HFFc6 (cell line): ENCODE data around the gene DLG2. TPM values are rescaled to one million over a fixed set of nuclear protein-coding genes. Genes with fewer than 3 reads are reported as not detected.
"Not testable (repeated sequence)": the region's sequence is repeated elsewhere in the genome, so short reads cannot be mapped to it uniquely, and the experiment has no call there.

Source experiments
- DNase-seq: peaks from one replicate; pipeline ENCODE4 v3.0.0-alpha.2; 2018
- H3K27ac Mint-ChIP-seq: 2 replicates; pipeline ENCODE4 v1.8.0; 2020; ENCODE audit warnings: mild to moderate bottlenecking, mixed read lengths
- H3K27me3 Mint-ChIP-seq: 2 replicates; pipeline ENCODE4 v1.8.0; 2021; ENCODE audit warnings: mild to moderate bottlenecking, moderate library complexity, mixed read lengths; ENCODE audit not compliant: insufficient read depth
- H3K36me3 Mint-ChIP-seq: 2 replicates; pipeline ENCODE4 v1.8.0; 2021; ENCODE audit warnings: low read depth, mixed read lengths
- H3K4me1 Mint-ChIP-seq: 2 replicates; pipeline ENCODE4 v1.8.0; 2020; ENCODE audit warnings: low read depth, mixed read lengths
- H3K4me3 Mint-ChIP-seq: 2 replicates; pipeline ENCODE4 v1.8.0; 2020; ENCODE audit warnings: mild to moderate bottlenecking, moderate library complexity, mixed read lengths
- H3K9me3 Mint-ChIP-seq: 2 replicates; pipeline ENCODE4 v1.8.0; 2020; ENCODE audit warnings: mild to moderate bottlenecking, mixed read lengths
- CTCF ChIP-seq: fragments of 200-600 bp; sonication (generic); IDR thresholded peaks from 2 replicates; pipeline ENCODE4 v1.5.0; 2021; ENCODE audit warnings: antibody characterized with exemption, mild to moderate bottlenecking
- total RNA-seq, 6 experiments: library from RNA; stranded (reverse); fragmentation: NEBNext Ultra II Directional; extraction: Animal tissue kit (Norgen Biotek cat#: 25700); gene quantifications; 2 replicates in 1 of 6; 3 replicates in 5 of 6; pipeline ENCODE4 v1.2.3, GENCODE V29; 2021

DLG2 gene
- total RNA-seq, 6 experiments from 2014 or later: 0.39 to 1.00 (median 0.80) TPM; not detected in 1

- H3K4me1 Mint-ChIP-seq: no peaks in the 10 kb centered on the region
- no peaks in the 10 kb centered on the region for H3K9me3 Mint-ChIP-seq
- no peaks in the 10 kb centered on the region for H3K36me3 Mint-ChIP-seq
- TF ChIP-seq CTCF: no peak
- DNase-seq: no peak
- H3K4me3 Mint-ChIP-seq: no peak overlapping the region
- no peak overlapping the region for H3K27ac Mint-ChIP-seq
- H3K27me3 Mint-ChIP-seq: no peaks in the 10 kb centered on the region
Observed at GRCh38 chr11:84790849-84791427, 836.2 kb downstream of the DLG2 start.

GRCh38 chr11:84788220-84788619 lies 838.9 kb downstream of the DLG2 start:
- no peaks in the 10 kb centered on the region for H3K4me1 Mint-ChIP-seq
- H3K27me3 Mint-ChIP-seq: no peaks in the 10 kb centered on the region
- no peak for DNase-seq
- no peaks in the 10 kb centered on the region for H3K36me3 Mint-ChIP-seq
- no peak for TF ChIP-seq CTCF
- H3K4me3 Mint-ChIP-seq: no peak overlapping the region
- no peak overlapping the region for H3K27ac Mint-ChIP-seq
- no peaks in the 10 kb centered on the region for H3K9me3 Mint-ChIP-seq

- not testable (repeated sequence) for H3K27ac Mint-ChIP-seq, H3K36me3 Mint-ChIP-seq, H3K4me1 Mint-ChIP-seq, H3K9me3 Mint-ChIP-seq, H3K27me3 Mint-ChIP-seq, DNase-seq, H3K4me3 Mint-ChIP-seq
Observed at GRCh38 chr11:84784158-84784557, 843.0 kb downstream of the DLG2 start.

GRCh38 chr11:84780689-84781293 lies 846.4 kb downstream of the DLG2 start:
- H3K36me3 Mint-ChIP-seq: no peaks in the 10 kb centered on the region
- peak; percentile 60 for TF ChIP-seq CTCF
- peaks cover 1% of the 10 kb centered on the region; the same call in 1 of the 2 replicates for H3K27me3 Mint-ChIP-seq
- peak; percentile 12 for DNase-seq
- no peaks in the 10 kb centered on the region for H3K9me3 Mint-ChIP-seq
- H3K27ac Mint-ChIP-seq: no peak overlapping the region
- H3K4me3 Mint-ChIP-seq: no peak overlapping the region
- no peaks in the 10 kb centered on the region for H3K4me1 Mint-ChIP-seq

- no peak for TF ChIP-seq CTCF
- H3K27me3 Mint-ChIP-seq: no peaks in the 10 kb centered on the region; the same call in 1 of the 2 replicates
- no peak overlapping the region for H3K4me3 Mint-ChIP-seq
- no peaks in the 10 kb centered on the region for H3K36me3 Mint-ChIP-seq
- no peaks in the 10 kb centered on the region for H3K4me1 Mint-ChIP-seq
- no peak overlapping the region for H3K27ac Mint-ChIP-seq
- no peak for DNase-seq
- H3K9me3 Mint-ChIP-seq: peaks cover 4% of the 10 kb centered on the region; the same call in 1 of the 2 replicates
Observed at GRCh38 chr11:84775503-84775902, 851.6 kb downstream of the DLG2 start.

GRCh38 chr11:84763931-84764330 lies 863.2 kb downstream of the DLG2 start:
- Mint-ChIP-seq H3K27ac (no peak overlapping the region), H3K4me3 (no peak overlapping the region), H3K9me3 (peaks cover 5% of the 10 kb centered on the region; the same call in 1 of the 2 replicates), H3K4me1 (no peaks in the 10 kb centered on the region), H3K27me3 (no peaks in the 10 kb centered on the region), H3K36me3 (no peaks in the 10 kb centered on the region)
- no peak for DNase-seq
- no peak for TF ChIP-seq CTCF
